Activated CD8-positive, alpha-beta memory T cell treated with anti-CD3 and anti-CD28 coated beads, Interleukin-2, amount 50 U/mL, for 4 hours (primary cell): ENCODE results near the gene MYO18B.

Experiments
- DNase-seq: peaks from one replicate; pipeline ENCODE4 v3.0.0-alpha.2; 2020

MYO18B gene

GRCh38 chr22:25714739-25715138 lies 27.2 kb upstream of the MYO18B start:
- no peak for DNase-seq

DNA sequence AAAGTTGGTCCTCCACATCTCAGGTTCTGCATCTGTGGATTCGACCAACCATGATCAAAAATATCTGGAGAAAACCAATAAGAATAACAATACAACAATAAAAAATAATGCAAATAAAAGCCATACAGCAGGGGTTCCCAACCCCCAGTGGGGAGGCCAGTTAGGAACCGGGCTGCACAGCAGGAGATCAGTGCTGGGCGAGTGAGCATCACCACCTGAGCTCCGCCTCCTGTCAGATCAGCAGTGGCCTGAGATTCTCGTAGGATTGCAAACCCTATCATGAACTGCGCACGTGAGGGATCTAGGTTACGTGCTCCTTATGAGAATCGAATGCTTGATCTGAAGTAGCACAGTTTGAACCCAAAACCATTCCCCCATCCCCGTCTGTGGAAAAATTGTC lies 25.4 kb upstream of the MYO18B start:
- DNase-seq: no peak

DNA sequence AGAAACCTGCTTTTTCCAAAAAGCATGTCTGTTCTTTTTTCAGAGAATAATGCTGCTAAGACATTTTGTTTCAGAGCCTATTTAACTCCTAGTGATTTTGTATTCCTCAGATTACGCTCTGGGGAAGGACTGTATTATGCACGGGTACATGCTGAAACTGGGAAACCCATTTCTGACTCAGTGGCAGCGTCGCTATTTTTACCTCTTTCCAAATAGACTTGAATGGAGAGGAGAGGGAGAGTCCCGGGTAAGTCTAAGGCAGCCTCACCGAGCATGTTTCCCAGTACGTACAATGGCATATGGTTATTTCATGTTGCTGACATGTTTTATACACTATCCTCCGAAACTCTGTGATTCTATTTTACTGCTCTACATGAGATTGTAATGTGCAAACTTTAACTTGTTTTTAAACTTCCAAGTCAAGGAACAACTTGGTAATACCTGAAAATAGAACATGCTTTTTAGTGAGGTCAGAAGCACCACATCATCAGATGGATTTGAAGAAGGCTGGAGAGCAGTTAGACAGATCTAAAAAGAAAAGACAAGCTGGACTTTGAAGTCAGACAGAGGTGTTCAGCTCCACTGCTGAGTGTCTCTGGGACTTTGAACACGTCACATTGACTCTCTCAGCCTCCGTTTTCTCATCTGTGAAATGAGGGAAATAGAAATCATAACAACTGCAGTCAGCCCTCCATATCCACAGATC lies 23.7 kb upstream of the MYO18B start:
- DNase-seq: no peak

DNA sequence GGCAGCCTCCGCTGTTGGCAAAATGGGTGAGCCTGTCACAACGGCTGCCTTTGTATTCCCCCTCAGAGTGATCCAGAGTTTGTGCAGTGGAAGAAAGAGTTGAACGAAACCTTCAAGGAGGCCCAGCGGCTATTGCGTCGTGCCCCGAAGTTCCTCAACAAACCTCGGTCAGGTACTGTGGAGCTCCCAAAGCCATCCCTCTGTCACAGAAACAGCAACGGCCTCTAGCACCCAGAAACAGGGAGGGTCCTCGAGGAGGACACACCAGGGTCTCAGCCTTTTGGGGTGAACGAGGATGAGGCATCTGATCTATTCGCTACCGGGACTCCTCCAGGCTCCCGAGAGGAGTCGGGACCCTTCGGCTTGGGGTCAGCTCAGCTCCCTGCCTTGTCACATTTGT lies 19.8 kb upstream of the MYO18B start:
- no peak for DNase-seq

GRCh38 chr22:25722626-25723025 lies 19.4 kb upstream of the MYO18B start:
- DNase-seq: no peak

DNA sequence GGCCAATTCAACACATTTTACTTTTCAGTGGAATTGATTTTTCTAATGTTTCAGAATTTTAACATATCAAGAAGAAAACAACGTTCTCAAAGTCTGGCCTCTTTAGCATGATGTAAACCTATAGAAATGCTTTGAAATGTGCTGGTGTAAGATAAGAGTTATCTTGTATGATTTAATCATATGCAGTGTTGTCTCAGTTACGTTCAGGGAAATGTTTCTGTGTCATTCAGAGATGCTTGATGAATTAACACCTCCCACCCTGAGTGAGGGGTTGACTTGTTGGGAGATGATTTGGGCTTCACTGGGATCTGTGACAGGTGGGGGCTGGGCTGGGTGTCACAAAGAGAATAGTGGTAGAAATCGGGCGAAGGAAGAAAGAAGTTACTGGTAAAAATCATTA lies 15.7 kb upstream of the MYO18B start:
- no peak for DNase-seq

DNA sequence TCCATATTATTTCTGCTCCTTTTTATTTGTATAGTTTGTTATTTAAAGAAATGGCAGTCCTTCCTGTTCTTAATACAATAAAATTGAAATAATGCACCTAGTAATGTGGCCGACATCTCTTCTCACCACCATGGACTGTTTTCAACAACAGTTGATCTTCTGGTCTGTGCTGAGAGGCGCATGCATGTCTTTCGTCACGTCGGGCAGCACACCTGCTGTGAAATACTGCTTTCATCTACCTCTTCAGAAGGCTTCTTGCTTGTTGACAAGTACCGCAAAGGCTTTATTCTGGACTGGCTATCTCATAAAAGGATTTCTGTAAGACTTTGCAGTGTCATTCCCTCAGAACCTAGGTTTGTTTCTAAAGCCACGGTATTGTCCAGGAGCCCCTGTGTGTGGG lies 13.9 kb upstream of the MYO18B start:
- DNase-seq: no peak

- no peak for DNase-seq
Measured at GRCh38 chr22:25729016-25729995, 12.7 kb upstream of the MYO18B start.

DNA sequence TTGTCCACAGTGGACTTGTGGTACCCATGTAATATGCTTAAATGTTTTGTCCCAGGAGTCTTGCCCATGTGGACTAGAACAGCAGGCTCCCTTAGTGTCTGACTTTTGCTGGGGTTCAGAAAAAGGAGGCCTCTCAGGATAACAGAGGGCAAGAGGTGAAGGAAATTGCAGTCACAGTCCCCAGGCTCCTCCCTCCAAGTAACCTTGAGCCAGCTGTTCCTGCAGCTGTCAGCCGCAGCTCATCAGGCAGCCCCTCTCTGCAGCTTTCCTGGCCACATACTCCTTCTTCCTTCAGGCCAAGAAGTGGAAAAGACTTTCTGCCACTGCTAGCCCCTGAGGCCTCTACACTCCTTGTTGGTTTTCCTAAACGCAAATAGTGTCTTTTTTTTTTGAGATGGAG lies 6.3 kb upstream of the MYO18B start:
- DNase-seq: no peak

- DNase-seq: no peak
Measured at GRCh38 chr22:25736378-25737011, 5.5 kb upstream of the MYO18B start.

GRCh38 chr22:25739659-25740344 lies 2.2 kb upstream of the MYO18B start:
- DNase-seq: no peak

- DNase-seq: no peak
Measured at GRCh38 chr22:25742918-25743708, 1.1 kb downstream of the MYO18B start.

DNA sequence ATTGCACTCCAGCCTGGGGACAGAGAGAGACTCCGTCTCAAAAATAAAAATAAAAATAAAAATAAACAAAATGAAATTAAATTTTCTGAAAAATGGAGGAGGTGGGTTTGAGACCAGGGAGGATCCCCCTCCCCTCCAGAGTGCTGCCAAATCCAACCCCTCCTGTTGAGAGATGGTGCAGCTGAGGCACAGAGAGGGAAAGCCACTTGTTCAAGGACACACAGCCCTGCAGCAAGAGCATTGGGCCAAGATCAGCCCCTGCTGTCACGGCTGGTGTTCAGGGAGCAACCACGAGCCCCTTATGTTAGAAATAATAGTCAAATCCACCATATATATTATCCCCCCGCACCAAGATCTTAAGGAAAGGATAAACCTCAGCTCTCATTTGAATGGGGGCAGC lies 2.7 kb downstream of the MYO18B start:
- no peak for DNase-seq

- no peak for DNase-seq
Measured at GRCh38 chr22:25745341-25746011, 3.5 kb downstream of the MYO18B start.

GRCh38 chr22:25746012-25746373 lies 4.0 kb downstream of the MYO18B start:
- DNase-seq: no peak

GRCh38 chr22:25747245-25747944 lies 5.4 kb downstream of the MYO18B start:
- DNase-seq: no peak

GRCh38 chr22:25748140-25748539 lies 6.2 kb downstream of the MYO18B start:
- no peak for DNase-seq

DNA sequence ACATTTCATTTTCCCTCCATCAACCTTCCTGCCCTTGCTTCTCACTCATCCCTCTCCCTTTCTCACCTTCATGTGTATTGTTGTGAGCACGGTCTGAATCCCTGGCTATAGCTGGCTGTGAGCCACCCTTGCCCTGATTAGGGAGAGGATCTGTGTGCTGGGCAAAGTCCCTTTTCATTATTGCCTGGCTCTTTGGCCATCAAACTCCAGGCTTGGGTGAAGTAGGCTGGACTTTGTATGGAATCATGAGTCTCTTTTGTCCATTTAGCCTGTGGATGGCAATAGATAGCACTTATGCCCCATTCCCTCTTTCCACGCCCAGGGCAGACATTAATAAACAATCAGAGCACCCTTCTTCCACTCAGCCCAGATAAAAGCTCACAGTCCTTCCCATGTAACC lies 6.7 kb downstream of the MYO18B start:
- DNase-seq: no peak

DNA sequence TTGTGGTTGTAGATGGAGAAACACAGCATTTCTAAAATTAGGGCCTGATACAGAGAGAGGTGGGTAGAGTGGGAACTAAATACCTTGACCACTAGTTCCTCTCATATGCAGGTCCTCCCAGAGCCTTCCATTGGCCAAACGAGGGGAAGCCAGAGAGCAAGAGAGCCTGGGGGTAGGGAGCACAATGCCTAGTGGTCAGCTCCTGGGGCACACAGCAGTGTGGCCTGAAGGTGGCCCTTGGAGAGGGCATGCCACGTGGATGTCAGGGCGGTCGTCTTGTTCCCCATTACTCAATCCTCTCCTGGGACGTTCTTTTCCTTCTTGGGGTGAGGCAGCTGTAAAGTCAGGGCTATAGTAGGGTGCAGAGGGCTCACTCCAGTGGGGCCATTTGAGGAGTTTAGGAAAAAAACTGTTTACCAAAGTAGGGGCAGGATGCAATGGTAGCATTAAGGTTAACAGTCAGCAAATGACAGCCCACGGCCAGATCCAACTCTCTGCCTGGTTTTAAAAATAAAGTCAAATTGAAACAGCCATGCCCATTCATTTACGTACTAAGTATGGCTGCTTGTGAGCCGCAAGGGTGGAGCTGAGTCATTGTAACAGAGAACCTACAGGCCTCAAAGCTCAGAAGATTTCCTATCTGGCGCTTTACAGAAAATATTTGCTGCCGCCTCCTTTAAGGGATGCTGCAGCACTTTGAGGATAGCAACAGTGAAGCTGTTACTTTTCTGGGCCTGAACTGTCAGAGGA lies 7.6 kb downstream of the MYO18B start:
- DNase-seq: no peak

- no peak for DNase-seq
Measured at GRCh38 chr22:25750569-25751173, 8.7 kb downstream of the MYO18B start.
